ENCODE measurements around the gene ZNF791.
A peak's percentile ranks its signal among the peaks of the same experiment; 100 is the strongest.

DNA sequence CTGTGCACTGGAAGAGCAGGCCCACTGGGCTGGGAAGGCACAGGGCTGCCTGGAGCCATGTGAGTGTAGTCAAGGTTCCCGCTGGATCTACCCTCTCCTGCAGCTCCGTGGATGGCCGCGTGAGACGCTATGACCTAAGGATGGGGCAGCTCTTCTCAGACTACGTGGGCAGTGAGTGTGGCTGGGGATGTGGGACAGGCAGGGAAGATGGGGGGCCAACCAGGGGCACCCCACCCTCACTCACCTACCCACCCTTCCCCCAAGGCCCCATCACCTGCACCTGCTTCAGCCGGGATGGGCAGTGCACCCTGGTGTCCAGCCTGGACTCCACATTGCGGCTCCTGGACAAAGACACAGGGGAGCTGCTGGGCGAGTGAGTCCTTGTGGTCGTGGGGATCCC lies 62.0 kb downstream of the ZNF791 start:
- TF ChIP-seq, protein P1, sequence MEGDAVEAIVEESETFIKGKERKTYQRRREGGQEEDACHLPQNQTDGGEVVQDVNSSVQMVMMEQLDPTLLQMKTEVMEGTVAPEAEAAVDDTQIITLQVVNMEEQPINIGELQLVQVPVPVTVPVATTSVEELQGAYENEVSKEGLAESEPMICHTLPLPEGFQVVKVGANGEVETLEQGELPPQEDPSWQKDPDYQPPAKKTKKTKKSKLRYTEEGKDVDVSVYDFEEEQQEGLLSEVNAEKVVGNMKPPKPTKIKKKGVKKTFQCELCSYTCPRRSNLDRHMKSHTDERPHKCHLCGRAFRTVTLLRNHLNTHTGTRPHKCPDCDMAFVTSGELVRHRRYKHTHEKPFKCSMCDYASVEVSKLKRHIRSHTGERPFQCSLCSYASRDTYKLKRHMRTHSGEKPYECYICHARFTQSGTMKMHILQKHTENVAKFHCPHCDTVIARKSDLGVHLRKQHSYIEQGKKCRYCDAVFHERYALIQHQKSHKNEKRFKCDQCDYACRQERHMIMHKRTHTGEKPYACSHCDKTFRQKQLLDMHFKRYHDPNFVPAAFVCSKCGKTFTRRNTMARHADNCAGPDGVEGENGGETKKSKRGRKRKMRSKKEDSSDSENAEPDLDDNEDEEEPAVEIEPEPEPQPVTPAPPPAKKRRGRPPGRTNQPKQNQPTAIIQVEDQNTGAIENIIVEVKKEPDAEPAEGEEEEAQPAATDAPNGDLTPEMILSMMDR (conservative IDR thresholded peaks at IDR 0.05; ENCODE audit: low read depth in 2 of 2): peak; percentile 25 to 57; a peak in 2 of 4 replicates
- TF ChIP-seq, protein P2, sequence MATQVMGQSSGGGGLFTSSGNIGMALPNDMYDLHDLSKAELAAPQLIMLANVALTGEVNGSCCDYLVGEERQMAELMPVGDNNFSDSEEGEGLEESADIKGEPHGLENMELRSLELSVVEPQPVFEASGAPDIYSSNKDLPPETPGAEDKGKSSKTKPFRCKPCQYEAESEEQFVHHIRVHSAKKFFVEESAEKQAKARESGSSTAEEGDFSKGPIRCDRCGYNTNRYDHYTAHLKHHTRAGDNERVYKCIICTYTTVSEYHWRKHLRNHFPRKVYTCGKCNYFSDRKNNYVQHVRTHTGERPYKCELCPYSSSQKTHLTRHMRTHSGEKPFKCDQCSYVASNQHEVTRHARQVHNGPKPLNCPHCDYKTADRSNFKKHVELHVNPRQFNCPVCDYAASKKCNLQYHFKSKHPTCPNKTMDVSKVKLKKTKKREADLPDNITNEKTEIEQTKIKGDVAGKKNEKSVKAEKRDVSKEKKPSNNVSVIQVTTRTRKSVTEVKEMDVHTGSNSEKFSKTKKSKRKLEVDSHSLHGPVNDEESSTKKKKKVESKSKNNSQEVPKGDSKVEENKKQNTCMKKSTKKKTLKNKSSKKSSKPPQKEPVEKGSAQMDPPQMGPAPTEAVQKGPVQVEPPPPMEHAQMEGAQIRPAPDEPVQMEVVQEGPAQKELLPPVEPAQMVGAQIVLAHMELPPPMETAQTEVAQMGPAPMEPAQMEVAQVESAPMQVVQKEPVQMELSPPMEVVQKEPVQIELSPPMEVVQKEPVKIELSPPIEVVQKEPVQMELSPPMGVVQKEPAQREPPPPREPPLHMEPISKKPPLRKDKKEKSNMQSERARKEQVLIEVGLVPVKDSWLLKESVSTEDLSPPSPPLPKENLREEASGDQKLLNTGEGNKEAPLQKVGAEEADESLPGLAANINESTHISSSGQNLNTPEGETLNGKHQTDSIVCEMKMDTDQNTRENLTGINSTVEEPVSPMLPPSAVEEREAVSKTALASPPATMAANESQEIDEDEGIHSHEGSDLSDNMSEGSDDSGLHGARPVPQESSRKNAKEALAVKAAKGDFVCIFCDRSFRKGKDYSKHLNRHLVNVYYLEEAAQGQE (IDR thresholded peaks at IDR 0.05; ENCODE audit: unreplicated experiment): no peak
- TF ChIP-seq EZH2 (IDR thresholded peaks at IDR 0.05; ENCODE audit: low read depth, unreplicated experiment) (no peak), POLR2AphosphoS5 (IDR thresholded peaks at IDR 0.05; ENCODE audit: low read depth) (no peak), CREB1 (CRISPR knock-in tag; IDR thresholded peaks at IDR 0.05; ENCODE audit: low read depth) (no peak), JUNB (IDR thresholded peaks at IDR 0.05; ENCODE audit: unreplicated experiment) (no peak)
- TF ChIP-seq, protein P3, sequence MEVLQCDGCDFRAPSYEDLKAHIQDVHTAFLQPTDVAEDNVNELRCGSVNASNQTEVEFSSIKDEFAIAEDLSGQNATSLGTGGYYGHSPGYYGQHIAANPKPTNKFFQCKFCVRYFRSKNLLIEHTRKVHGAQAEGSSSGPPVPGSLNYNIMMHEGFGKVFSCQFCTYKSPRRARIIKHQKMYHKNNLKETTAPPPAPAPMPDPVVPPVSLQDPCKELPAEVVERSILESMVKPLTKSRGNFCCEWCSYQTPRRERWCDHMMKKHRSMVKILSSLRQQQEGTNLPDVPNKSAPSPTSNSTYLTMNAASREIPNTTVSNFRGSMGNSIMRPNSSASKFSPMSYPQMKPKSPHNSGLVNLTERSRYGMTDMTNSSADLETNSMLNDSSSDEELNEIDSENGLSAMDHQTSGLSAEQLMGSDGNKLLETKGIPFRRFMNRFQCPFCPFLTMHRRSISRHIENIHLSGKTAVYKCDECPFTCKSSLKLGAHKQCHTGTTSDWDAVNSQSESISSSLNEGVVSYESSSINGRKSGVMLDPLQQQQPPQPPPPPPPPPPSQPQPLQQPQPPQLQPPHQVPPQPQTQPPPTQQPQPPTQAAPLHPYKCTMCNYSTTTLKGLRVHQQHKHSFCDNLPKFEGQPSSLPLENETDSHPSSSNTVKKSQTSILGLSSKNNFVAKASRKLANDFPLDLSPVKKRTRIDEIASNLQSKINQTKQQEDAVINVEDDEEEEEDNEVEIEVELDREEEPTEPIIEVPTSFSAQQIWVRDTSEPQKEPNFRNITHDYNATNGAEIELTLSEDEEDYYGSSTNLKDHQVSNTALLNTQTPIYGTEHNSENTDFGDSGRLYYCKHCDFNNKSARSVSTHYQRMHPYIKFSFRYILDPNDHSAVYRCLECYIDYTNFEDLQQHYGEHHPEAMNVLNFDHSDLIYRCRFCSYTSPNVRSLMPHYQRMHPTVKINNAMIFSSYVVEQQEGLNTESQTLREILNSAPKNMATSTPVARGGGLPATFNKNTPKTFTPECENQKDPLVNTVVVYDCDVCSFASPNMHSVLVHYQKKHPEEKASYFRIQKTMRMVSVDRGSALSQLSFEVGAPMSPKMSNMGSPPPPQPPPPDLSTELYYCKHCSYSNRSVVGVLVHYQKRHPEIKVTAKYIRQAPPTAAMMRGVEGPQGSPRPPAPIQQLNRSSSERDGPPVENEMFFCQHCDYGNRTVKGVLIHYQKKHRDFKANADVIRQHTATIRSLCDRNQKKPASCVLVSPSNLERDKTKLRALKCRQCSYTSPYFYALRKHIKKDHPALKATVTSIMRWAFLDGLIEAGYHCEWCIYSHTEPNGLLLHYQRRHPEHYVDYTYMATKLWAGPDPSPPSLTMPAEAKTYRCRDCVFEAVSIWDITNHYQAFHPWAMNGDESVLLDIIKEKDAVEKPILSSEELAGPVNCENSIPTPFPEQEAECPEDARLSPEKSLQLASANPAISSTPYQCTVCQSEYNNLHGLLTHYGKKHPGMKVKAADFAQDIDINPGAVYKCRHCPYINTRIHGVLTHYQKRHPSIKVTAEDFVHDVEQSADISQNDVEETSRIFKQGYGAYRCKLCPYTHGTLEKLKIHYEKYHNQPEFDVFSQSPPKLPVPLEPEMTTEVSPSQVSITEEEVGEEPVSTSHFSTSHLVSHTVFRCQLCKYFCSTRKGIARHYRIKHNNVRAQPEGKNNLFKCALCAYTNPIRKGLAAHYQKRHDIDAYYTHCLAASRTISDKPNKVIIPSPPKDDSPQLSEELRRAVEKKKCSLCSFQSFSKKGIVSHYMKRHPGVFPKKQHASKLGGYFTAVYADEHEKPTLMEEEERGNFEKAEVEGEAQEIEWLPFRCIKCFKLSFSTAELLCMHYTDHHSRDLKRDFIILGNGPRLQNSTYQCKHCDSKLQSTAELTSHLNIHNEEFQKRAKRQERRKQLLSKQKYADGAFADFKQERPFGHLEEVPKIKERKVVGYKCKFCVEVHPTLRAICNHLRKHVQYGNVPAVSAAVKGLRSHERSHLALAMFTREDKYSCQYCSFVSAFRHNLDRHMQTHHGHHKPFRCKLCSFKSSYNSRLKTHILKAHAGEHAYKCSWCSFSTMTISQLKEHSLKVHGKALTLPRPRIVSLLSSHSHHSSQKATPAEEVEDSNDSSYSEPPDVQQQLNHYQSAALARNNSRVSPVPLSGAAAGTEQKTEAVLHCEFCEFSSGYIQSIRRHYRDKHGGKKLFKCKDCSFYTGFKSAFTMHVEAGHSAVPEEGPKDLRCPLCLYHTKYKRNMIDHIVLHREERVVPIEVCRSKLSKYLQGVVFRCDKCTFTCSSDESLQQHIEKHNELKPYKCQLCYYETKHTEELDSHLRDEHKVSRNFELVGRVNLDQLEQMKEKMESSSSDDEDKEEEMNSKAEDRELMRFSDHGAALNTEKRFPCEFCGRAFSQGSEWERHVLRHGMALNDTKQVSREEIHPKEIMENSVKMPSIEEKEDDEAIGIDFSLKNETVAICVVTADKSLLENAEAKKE (CRISPR knock-in tag; IDR thresholded peaks at IDR 0.05): no peak

Data from GM23338 (cell line).